ENCODE measurements around the gene AKAP6. TPM values are rescaled to one million over a fixed set of nuclear protein-coding genes. Genes with fewer than 3 reads are reported as not detected.

Gene AKAP6
- total and polyA plus RNA-seq, 4 donors: 0.42 to 3.2 (median 1.7) TPM

- DNase-seq (ENCODE audit: low spot score): no peak
- Histone ChIP-seq H3K27ac (ENCODE audit: low read depth in 1 of 2, low read length in 2 of 2) (no peak overlapping the region), H3K9me3 (ENCODE audit: control insufficient read depth in 4 of 4, low read length in 3 of 4) (no peaks in the 10 kb centered on the region), H3K27me3 (ENCODE audit: control insufficient read depth in 4 of 4, insufficient read depth in 4 of 4, low read length in 3 of 4) (no peaks in the 10 kb centered on the region), H3K9ac (ENCODE audit: low read depth in 1 of 2, low read length in 2 of 2) (no peak overlapping the region), H3K4me3 (ENCODE audit: low read depth in 1 of 3, low read length in 3 of 3) (no peak overlapping the region), H3K4me1 (ENCODE audit: control insufficient read depth in 4 of 4, insufficient read depth in 4 of 4, low read length in 3 of 4) (peaks cover 0 to 6% (median 0%) of the 10 kb centered on the region in 4 donors), H3K36me3 (ENCODE audit: control insufficient read depth in 4 of 4, insufficient read depth in 3 of 4, low read depth in 1 of 4, low read length in 3 of 4) (no peaks in the 10 kb centered on the region)
- WGBS: 40% methylated on average over 2 of the region's 2 CpGs
- TF ChIP-seq FOXA2 (IDR thresholded peaks at IDR 0.05) (no peak), CTCF (IDR thresholded peaks at IDR 0.05; ENCODE audit: low read depth, low read length, missing input control) (no peak), JUND (IDR thresholded peaks at IDR 0.05) (no peak), HNF4G (IDR thresholded peaks at IDR 0.05) (no peak), ZBTB33 (IDR thresholded peaks at IDR 0.05) (no peak), HNF4A (conservative IDR thresholded peaks at IDR 0.05) (peak; percentile 40 to 56), NR2F2 (IDR thresholded peaks at IDR 0.05) (no peak), YY1 (IDR thresholded peaks at IDR 0.05) (no peak), SP1 (IDR thresholded peaks at IDR 0.05) (no peak), MAX (IDR thresholded peaks at IDR 0.05) (no peak), RAD21 (IDR thresholded peaks at IDR 0.05) (no peak), RXRA (IDR thresholded peaks at IDR 0.05) (peak in 1 of 2 donors; percentile 13), TAF1 (conservative IDR thresholded peaks at IDR 0.05) (no peak), ATF3 (IDR thresholded peaks at IDR 0.05) (no peak)
These were observed 402.2 kb downstream of the AKAP6 start for GRCh38 chr14:32731249-32731648.

GRCh38 chr14:32733015-32733414 is 403.9 kb downstream of the AKAP6 start:
- H3K36me3 ChIP-seq (ENCODE audit: control insufficient read depth in 4 of 4, insufficient read depth in 3 of 4, low read depth in 1 of 4, low read length in 3 of 4): no peaks in the 10 kb centered on the region
- WGBS: 94% methylated on average over 1 of the region's 1 CpG
- H3K27me3 ChIP-seq (ENCODE audit: control insufficient read depth in 4 of 4, insufficient read depth in 4 of 4, low read length in 3 of 4): no peaks in the 10 kb centered on the region
- no peak overlapping the region for H3K9ac ChIP-seq (ENCODE audit: low read depth in 1 of 2, low read length in 2 of 2)
- H3K4me1 ChIP-seq (ENCODE audit: control insufficient read depth in 4 of 4, insufficient read depth in 4 of 4, low read length in 3 of 4): peaks cover 0 to 6% (median 0%) of the 10 kb centered on the region in 4 donors
- H3K9me3 ChIP-seq (ENCODE audit: control insufficient read depth in 4 of 4, low read length in 3 of 4): no peaks in the 10 kb centered on the region
- DNase-seq (ENCODE audit: low spot score): no peak
- H3K27ac ChIP-seq (ENCODE audit: low read depth in 1 of 2, low read length in 2 of 2): no peak overlapping the region
- TF ChIP-seq MAX (IDR thresholded peaks at IDR 0.05) (no peak), HNF4G (IDR thresholded peaks at IDR 0.05) (no peak), YY1 (IDR thresholded peaks at IDR 0.05) (no peak), FOXA2 (IDR thresholded peaks at IDR 0.05) (no peak), ATF3 (IDR thresholded peaks at IDR 0.05) (no peak), RXRA (IDR thresholded peaks at IDR 0.05) (no peak), TAF1 (conservative IDR thresholded peaks at IDR 0.05) (no peak), JUND (IDR thresholded peaks at IDR 0.05) (no peak), GABPA (IDR thresholded peaks at IDR 0.05 in 1 of 2, conservative IDR thresholded peaks at IDR 0.05 in 1 of 2) (no peak), EGR1 (IDR thresholded peaks at IDR 0.05; ENCODE audit: low read depth in 2 of 2) (no peak), RAD21 (IDR thresholded peaks at IDR 0.05) (no peak), NR2F2 (IDR thresholded peaks at IDR 0.05) (no peak), REST (IDR thresholded peaks at IDR 0.05) (no peak), CTCF (IDR thresholded peaks at IDR 0.05; ENCODE audit: low read depth, low read length, missing input control) (no peak), FOXA1 (IDR thresholded peaks at IDR 0.05) (no peak)
- no peak overlapping the region for H3K4me3 ChIP-seq (ENCODE audit: low read depth in 1 of 3, low read length in 3 of 3)
